Tibial nerve (tissue), 4 donors: ENCODE measurements around the gene NPVF.

Experiments used
- CTCF ChIP-seq, 5 experiments: fragments of 200-600 bp in 3 of 5; fragments of 450-650 bp in 2 of 5; sonication (generic) in 3 of 5; IDR thresholded peaks; one replicate each; pipeline ENCODE4 v1.5.1; 2016 to 2019; ENCODE audit warnings: antibody characterized with exemption in 5 of 5, mild to moderate bottlenecking in 3 of 5, moderate library complexity in 2 of 5
- EP300 ChIP-seq, 2 donors: sonication (generic); formaldehyde crosslinking; IDR thresholded peaks; one replicate each; pipeline ENCODE4 v1.6.1; 2017; ENCODE audit warnings: antibody characterized with exemption in 2 of 2, mild to moderate bottlenecking in 1 of 2
- POLR2A ChIP-seq, 2 donors: fragments of 450-650 bp; IDR thresholded peaks; one replicate each; pipeline ENCODE4 v1.6.1; 2017; ENCODE audit warnings: antibody characterized with exemption in 2 of 2, mild to moderate bottlenecking in 2 of 2, moderate library complexity in 2 of 2

- TF ChIP-seq CTCF (IDR thresholded peaks at IDR 0.05) (no peak), EP300 (IDR thresholded peaks at IDR 0.05) (no peak), POLR2A (IDR thresholded peaks at IDR 0.05) (no peak)
These were observed 11.6 kb upstream of the NPVF start for GRCh38 chr7:25239888-25240287.
